Right forelimb (tissue), 1 donor: Measurements from ENCODE around the gene SPIRE2.
"Not testable (repeated sequence)": the region's sequence is repeated elsewhere in the genome, so short reads cannot be mapped to it uniquely, and the experiment has no call there.

Source experiments
- DNase-seq: peaks from one replicate; pipeline ENCODE4 v3.0.0-alpha.2; 2018

Gene SPIRE2

GRCh38 chr16:89815639-89816348 is 12.5 kb upstream of the SPIRE2 start:
- no peak for DNase-seq

- DNase-seq, result not testable (repeated sequence)
Observed at GRCh38 chr16:89818851-89819403, 9.3 kb upstream of the SPIRE2 start.

DNA sequence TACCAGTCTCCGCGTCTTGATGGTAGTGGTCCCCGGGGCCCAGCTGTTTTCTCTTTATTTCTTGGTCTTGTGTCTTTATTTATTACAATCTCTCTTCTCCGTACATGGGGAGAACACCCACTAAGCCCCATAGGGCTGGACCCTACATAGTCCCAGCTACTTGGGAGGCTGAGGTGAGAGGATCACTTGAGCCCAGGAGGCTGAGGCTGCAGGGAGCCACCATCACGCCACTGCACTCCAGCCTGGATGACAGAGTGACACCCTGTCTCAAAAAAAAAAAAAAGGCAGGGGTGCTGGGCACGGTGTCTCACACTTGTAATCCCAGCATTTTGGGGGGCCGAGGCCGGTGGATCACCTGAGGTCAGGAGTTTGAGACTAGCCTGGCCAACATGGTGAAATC is 8.8 kb upstream of the SPIRE2 start:
- DNase-seq, result not testable (repeated sequence)

DNA sequence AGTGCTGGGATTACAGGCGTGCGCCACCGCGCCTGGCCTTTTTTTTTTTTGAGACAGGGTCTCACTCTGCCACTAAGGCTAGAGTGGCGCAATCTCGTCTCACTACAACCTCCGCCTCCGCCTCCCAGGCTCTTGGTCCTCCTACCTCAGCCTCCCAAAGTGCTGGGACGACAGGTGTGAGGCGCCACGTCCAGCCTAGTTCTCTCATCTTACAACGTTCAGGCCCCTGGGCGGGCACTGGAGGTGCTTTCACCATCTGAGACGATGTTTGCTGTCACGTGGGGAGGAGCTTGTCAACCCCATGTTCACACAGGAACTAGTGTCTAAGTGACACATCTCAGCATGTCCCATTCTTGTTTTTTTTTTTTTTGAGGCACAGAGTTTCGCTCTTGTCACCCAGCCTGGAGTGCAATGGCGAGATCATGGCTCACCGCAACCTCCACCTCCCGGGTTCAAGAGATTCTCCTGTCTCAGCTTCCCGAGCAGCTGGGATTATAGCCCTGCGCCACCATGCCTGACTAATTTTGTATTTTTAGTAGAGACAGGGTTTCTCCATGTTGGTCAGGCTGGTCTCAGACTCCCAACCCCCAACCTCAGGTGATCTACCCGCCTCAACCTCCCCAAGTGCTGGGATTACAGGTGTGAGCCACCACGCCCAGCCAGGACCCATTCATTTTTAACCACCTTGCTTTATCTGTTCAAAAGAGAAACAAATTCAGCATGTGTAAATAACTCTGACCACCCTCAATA is 6.7 kb upstream of the SPIRE2 start:
- no peak for DNase-seq

DNA sequence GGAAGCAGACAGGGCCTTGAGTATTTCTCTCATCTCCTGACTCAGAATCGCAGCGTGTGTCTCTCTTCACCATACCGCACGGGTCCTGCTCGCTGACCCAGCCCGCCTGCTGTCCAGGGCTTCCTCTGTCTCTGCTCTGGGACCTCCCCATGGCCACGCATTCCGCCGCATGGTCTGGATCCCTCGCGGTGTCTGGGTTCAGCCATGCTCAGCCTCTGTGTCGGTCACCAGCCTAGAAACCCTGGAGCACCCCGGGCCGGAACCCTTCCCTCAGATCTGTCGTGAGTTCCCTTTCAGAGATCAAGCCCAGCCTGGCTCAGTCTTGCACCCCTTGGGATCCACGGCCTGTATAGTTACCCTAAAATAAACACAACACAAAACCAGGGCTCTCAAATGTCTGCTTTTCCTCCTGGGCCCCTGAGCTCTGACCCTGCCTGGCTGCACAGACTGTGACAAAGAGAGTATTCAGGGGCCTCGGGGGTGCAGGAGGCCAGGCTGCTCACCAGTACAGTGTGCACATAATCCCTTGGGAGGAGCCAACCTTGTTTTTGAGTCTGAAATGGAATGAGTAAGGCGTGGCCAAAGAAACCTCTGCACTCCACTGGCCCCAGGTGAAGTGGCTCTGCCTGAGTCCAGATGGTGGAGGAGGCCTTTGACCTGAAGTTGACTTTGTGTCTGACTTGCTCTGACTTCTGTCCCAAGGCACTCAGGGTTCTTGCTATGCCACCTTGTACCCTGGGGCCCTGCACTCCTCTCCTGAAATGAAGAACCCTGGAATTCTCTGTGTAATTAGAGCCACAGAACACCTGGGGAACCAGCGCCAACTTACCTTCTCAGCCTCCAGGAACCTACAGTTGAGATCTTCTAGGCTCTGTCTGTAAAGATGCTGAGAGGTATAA is 5.8 kb upstream of the SPIRE2 start:
- DNase-seq, result no peak

DNA sequence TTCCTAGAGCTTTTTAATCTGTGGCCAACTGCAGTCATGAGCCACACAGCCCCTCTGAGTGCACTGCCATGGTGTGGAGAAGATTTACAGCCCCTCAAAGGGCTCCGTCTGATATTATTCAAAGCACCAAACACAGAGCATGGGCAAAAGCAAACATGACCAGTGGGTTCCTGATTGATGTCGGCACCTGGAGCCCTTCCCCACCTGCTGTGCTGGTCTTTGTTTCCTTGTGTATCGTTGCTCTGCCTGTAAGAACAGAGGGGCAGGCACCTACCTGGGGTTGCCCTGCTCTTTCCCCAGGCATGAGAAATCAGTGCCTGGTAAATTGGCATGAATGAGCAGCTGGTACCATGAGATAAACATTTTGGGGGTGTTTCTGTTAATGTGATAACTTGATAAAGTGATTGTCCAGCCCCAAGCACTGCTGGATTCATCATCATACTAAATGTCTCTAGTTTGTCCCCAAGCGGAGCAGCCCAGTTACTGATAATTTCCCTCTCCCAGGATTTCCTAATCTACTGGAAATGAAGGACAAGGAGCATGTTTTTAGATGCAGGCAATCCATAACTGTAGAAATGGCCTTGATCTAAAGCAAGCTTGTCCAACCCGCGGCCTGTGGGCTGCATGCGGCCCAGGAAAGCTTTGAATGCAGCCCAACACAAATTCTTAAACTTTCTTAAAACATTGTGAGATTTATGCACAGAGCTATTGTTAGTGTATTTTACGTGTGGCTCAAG is 5.0 kb upstream of the SPIRE2 start:
- DNase-seq, result no peak

DNA sequence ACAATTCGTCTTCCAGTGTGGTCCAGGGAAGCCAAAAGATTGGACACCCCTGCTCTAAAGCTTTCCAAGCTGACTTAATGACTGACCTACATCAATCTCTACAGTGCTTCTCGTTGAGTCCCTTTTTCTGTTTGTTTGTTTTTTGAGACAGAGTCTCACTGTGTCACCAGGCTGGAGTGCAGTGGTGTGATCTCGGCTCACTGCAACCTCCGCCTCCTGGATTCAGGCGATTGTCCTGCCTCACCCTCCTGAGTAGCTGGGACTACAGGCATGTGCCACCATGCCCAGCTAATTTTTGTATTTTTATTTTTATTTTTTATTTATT is 4.5 kb upstream of the SPIRE2 start:
- not testable (repeated sequence) for DNase-seq

GRCh38 chr16:89826531-89827382 is 1.5 kb upstream of the SPIRE2 start:
- DNase-seq, result no peak

DNA sequence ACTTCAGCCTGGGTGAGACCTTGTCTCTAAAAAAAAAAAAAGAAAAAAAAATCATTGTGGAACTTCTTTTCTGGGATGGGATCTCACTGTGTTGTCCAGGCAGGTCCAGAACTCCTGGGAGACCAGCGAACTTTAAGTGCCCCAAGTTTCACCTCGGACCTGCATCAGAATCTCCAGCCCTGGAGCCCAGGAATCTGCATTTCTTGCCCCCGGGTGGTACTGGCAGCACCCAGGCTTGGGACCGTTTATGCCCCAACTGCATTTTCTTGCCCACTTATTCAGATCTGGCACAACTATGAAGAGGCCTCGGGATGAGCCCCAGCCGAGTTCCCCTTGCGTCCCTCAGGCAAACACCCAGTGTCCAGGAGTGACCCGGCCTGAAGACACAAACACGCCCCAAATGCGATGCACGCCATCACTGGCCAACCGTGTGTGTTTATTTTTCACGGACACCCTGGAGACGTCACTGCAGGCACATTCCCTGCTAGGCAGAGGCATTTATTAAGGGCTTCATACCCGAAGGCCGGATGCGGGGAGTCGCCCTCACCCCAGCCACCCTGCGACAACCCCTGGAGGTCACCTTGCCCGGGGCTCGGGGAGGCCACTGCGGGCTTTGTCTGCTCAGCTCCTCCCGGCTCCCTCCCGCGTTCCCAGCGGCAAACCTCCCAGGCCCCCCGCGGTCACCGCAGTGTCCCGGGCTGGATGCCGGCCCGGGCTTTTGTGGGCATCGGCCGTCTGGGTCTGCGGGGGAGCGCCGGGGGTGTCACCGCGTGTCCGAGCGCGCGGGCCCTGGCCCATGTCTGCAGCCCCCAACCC is 684 bp upstream of the SPIRE2 start:
- DNase-seq, result peak; percentile 55

- no peak for DNase-seq
Observed at GRCh38 chr16:89828870-89829629, 775 bp downstream of the SPIRE2 start.

DNA sequence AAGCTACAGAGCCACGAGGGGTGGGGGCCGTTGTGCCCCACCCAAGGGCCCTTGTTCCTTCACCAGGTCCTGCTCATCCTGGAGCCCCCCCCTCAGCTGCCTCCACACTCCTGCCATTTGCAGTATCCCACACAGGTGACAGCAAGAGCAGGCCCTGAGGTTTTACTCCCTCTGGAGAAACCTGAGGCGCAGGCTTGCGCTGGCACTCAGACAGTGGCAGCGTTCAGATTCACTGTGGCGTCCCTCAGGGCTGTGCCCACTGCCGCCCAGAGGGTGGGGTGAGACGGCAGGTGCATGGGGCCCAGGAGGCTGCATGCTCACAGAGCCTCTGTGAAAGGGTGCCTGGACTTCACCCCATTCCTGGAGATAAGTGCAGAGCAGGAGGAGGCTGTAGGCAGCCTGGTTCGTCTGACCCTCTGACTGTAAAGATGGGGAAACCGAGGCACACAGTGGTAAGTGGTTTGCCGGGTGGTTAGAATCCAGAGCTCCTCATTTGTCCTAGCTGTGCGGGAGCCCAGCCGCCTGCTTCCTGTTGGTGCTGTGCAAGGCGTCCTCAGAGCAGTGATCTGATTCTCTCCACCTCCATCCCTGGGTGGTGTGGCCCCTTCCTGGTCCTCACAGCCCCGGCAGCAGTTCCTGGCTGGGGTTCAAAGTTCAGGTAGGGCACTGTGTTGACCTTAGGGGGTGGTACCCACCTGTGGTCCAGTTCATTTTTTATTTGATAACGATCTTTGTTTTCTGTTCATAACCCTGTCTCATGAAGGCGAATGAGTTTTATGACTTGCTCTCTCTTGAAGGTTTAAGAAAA is 1.6 kb downstream of the SPIRE2 start:
- DNase-seq, result no peak

- DNase-seq, result no peak
Observed at GRCh38 chr16:89831810-89832328, 3.6 kb downstream of the SPIRE2 start.

DNA sequence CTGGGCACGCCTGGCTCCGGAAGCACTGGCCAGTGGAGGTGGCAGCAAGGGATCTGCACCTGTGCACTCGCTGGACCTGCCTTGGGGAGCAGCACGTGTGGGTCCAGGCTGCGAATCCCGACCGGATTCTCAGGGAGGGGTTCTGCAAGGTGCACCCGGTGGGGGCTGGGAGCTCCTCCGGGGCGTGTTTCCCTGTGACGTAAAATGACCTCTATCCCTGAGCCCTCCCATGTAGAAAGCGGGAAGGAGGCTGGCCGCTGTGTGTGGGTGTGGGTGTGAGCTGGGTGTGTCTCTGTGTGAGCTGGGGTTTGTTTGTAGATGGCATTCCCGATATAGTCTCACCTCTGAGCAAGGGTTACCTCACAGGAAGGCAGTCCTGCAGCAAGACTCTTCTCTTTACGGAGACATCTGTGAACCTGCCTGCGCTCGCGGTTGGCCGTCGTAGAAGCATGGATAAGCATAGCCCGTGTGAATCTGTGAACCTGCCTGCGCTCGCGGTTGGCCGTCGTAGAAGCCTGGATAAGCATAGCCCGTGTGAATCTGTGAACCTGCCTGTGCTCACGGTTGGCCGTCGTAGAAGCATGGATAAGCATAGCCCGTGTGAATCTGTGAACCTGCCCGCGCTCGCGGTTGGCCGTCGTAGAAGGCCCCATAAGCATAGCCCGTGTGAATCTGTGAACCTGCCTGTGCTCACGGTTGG is 5.5 kb downstream of the SPIRE2 start:
- DNase-seq, result not testable (repeated sequence)

- not testable (repeated sequence) for DNase-seq
Observed at GRCh38 chr16:89834813-89835363, 6.6 kb downstream of the SPIRE2 start.

DNA sequence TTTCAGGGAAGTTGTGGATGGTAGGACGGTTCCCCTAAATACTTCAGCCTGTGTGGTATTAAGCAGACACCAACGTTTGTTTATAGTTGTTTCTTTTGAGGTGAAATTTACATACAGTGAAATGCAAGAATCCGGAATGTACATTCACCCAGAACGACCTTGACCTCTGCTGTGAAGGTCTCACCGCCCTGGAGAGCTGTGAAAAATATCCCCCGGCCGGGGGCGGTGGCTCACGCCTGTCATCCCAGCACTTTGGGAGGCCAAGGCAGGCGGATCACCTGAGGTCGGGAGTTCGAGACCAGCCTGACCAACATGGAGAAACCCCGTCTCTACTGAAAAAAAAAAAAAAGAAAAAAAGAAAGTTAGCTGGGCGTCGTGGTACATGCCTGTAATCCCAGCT is 8.2 kb downstream of the SPIRE2 start:
- not testable (repeated sequence) for DNase-seq

GRCh38 chr16:89837014-89837546 is 8.8 kb downstream of the SPIRE2 start:
- no peak for DNase-seq

GRCh38 chr16:89841275-89841674 is 13.0 kb downstream of the SPIRE2 start:
- DNase-seq, result no peak
